ENCODE results near the gene AIFM3.

Gene AIFM3

DNA sequence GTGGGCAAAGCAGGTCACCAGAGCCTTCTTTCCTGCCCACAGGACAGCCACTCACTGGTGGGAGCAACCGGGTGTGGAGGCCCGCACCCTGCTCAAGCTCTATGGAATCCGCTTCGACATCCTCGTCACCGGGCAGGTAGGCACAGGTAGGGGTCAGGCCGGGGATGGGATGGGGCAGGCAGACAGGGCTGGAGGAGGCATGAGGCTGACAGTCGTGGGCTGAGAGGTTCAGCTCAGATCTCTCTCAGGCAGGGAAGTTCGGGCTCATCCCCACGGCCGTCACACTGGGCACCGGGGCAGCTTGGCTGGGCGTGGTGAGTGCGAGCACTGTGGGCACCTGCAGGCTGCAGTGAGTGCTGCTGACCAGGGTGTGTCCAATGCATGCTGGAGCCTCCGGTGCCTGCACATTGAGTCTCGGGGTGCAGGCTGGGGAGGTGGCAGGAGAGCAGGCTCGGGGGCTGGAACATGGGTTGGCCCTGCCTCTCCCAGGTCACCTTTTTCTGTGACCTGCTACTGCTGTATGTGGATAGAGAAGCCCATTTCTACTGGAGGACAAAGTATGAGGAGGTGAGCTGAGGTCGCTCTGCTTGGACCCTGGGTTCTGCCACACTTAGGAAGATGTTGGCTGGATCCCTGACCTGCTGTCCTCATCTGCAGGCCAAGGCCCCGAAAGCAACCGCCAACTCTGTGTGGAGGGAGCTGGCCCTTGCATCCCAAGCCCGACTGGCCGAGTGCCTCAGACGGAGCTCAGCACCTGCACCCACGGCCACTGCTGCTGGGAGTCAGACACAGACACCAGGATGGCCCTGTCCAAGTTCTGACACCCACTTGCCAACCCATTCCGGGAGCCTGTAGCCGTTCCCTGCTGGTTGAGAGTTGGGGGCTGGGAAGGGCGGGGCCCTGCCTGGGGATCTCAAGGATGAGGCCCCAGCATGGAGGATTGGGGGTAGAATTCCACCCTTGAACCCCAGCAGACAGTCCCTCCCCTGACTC, 59.0 kb downstream of the AIFM3 start:
- no peaks in the 10 kb centered on the region for H3K36me3 Mint-ChIP-seq
- no peak overlapping the region for H3K27ac Mint-ChIP-seq
- no peaks in the 10 kb centered on the region for H3K9me3 Mint-ChIP-seq
- peaks cover 46% of the 10 kb centered on the region for H3K27me3 Mint-ChIP-seq
- peaks cover 15% of the 10 kb centered on the region for H3K4me1 Mint-ChIP-seq
- ATAC-seq, result no peak
- H3K4me3 Mint-ChIP-seq, result no peak overlapping the region

DNA sequence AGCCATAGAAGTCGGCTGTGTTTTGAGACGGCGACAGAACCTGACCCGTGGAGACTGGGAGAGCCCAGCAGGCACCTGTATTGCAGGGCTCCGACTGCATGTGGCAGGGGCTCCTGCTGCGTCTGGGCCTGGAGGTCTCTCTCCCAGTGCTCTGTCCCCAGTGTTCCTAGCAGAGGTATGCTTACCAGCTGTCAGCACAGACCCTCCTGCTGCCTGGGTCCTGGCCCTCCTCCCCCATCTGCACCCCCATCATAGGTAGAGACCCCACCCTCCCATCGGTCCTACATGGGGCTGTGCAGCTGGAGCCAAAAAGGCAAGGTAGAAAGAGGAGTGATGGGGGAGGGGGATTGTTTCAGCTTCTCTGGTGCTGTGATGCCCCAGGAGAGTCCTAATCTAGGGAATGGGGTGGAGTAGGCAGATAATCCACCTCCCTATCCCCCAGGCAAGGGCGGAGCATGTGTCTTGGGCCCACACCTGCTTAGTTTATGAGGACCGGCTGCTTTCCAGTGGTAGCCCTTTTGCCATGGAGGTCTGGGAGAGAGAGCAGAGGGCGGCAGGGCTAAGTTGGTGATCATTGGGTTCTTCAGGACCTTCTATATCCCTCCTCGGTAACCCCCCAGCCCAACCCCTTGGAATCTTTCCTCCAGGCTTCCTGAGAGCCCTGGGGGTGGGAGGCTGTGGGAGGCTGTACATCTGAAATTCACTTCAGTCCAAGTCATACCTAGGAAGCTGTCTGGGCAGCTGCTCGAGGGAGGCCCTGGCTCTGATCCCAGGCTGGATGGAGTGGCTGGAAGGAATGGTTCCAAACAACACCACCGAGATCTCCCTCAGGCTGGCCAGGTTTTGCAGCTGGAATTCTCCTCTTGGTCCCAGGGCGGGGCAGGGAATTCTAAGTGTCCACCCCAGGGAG, 60.0 kb downstream of the AIFM3 start:
- H3K4me3 Mint-ChIP-seq, result no peak overlapping the region
- peaks cover 23% of the 10 kb centered on the region for H3K4me1 Mint-ChIP-seq
- no peaks in the 10 kb centered on the region for H3K9me3 Mint-ChIP-seq
- H3K27me3 Mint-ChIP-seq, result peaks cover 56% of the 10 kb centered on the region
- H3K27ac Mint-ChIP-seq, result no peak overlapping the region
- no peak for ATAC-seq
- H3K36me3 Mint-ChIP-seq, result no peaks in the 10 kb centered on the region

DNA sequence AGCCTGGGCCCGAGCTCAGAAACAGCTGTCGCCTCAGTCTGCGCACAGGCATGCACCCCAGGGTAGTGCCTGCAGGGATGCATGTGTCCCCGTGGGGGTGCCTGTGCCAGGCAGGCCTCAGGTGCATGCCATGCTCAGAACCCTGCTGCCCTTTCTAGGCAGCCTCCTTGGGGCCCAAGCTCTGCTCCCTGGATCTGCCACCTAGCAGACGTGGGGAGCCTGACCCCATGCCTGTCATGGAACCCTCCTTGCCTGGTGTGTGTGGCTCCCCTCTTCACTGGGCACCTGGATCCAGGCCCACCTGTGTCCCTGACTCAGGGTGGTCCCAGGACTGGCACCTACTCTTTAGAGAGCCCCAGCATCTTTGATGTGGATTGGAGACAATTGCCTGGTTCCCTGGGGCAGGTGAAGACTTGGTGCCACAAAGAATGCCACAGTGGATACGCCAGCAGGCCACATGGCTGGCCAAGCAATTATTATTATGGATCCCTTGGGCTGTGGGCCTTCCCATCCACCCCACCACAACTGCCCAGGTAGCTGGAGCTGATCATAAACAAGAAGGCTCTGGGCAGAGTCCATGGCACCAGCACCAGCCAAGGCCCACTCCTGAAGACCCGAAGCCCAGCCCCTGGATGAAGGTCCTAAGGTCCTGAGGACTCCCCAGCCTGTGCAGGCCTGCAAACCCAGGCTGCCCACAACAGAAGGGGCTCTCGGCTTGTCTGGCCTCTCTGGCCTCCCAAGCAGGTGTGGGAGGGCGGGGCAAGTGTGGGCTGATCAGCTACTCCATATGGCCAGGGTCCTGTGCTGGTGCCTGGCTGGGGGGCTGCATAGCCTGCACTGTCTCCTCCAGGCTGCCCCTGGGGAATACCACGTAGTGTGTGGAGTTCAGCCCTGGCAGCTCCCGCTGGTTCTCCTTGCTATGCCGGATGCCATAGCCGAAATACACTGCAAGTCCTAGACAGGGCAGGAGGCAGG, 61.5 kb downstream of the AIFM3 start:
- H3K27ac Mint-ChIP-seq, result no peak overlapping the region
- no peak overlapping the region for H3K4me3 Mint-ChIP-seq
- peaks cover 23% of the 10 kb centered on the region for H3K4me1 Mint-ChIP-seq
- ATAC-seq, result no peak
- H3K27me3 Mint-ChIP-seq, result peaks cover 68% of the 10 kb centered on the region
- H3K36me3 Mint-ChIP-seq, result no peaks in the 10 kb centered on the region
- H3K9me3 Mint-ChIP-seq, result no peaks in the 10 kb centered on the region

DNA sequence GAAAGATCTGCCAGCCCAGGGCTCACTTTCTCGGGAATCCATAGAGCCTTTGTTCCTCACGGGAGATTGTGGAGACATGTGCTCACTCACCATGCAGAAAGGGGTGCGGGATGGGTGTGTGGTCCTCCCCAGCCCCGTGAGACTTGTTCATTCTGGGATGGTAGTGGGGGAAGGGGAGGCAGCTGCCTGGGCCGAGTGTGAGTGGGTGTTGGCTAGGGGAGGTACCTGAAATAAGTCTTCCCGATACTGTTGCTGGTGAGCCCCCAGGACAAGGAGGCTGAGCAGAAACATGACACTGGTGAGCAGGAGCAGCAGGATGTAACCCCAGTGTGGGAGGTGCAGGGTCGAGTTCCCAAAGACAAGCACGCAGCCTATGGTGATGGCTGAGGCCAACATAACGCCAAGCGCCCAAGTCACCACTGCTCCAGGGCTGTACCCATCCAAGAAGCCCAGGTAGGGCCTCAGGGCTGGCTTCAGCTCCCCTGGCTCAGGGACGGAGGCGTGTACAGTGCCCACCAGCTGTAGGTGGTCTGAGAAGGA, 62.5 kb downstream of the AIFM3 start:
- H3K27me3 Mint-ChIP-seq, result peaks cover 76% of the 10 kb centered on the region
- ATAC-seq, result no peak

GRCh38 chr22:21030032-21030431, 63.0 kb downstream of the AIFM3 start:
- peaks cover 22% of the 10 kb centered on the region for H3K4me1 Mint-ChIP-seq
- ATAC-seq, result no peak
- no peak overlapping the region for H3K27ac Mint-ChIP-seq
- no peak overlapping the region for H3K4me3 Mint-ChIP-seq
- H3K36me3 Mint-ChIP-seq, result no peaks in the 10 kb centered on the region
- H3K9me3 Mint-ChIP-seq, result no peaks in the 10 kb centered on the region
- H3K27me3 Mint-ChIP-seq, result peaks cover 79% of the 10 kb centered on the region

More for the DNA sequence above, 62.5 kb downstream of the AIFM3 start:
- Mint-ChIP-seq H3K36me3 (no peaks in the 10 kb centered on the region), H3K4me3 (no peak overlapping the region), H3K4me1 (peaks cover 23% of the 10 kb centered on the region), H3K27ac (no peak overlapping the region), H3K9me3 (no peaks in the 10 kb centered on the region)
